Hepatocyte (in vitro differentiated cells): Measurements from ENCODE around the gene SPATA6L. TPM values are rescaled to one million over a fixed set of nuclear protein-coding genes. Genes with fewer than 3 reads are reported as not detected.

Source experiments
- DNase-seq: peaks from one replicate; pipeline ENCODE4 v3.0.0-alpha.2; 2016; ENCODE audit warnings: low spot score
- H2AFZ ChIP-seq: fragments of 200-600 bp; sonication (generic); 2 replicates; pipeline ENCODE4 v1.6.0; 2016; ENCODE audit warnings: antibody characterized with exemption, mild to moderate bottlenecking
- H3K27ac ChIP-seq: fragments of 200-600 bp; sonication (generic); 2 replicates; pipeline ENCODE4 v1.5.1; 2016; ENCODE audit warnings: mild to moderate bottlenecking
- H3K27me3 ChIP-seq: fragments of 200-600 bp; sonication (generic); 2 replicates; pipeline ENCODE4 v1.6.1; 2016
- H3K36me3 ChIP-seq: fragments of 200-600 bp; sonication (generic); replicated peaks from 2 replicates; pipeline ENCODE4 v1.5.1; 2016; ENCODE audit warnings: low read depth; ENCODE audit not compliant: insufficient read depth
- H3K4me1 ChIP-seq: fragments of 200-600 bp; sonication (generic); 2 replicates; pipeline ENCODE4 v1.5.1; 2016; ENCODE audit warnings: mild to moderate bottlenecking, moderate library complexity; ENCODE audit not compliant: insufficient read depth
- H3K4me2 ChIP-seq: fragments of 200-600 bp; sonication (generic); 2 replicates; pipeline ENCODE4 v1.6.0; 2016
- H3K4me3 ChIP-seq: fragments of 200-600 bp; sonication (generic); 2 replicates; pipeline ENCODE4 v1.5.1; 2016; ENCODE audit warnings: mild to moderate bottlenecking
- H3K79me2 ChIP-seq: fragments of 200-600 bp; sonication (generic); 2 replicates; pipeline ENCODE4 v1.6.0; 2017; ENCODE audit warnings: mild to moderate bottlenecking
- H3K9me2 ChIP-seq: fragments of 200-600 bp; sonication (generic); replicated peaks from 2 replicates; pipeline ENCODE4 v1.6.0; 2017; ENCODE audit warnings: mild to moderate bottlenecking; ENCODE audit not compliant: insufficient read depth
- H3K9me3 ChIP-seq: fragments of 200-600 bp; sonication (generic); 2 replicates; pipeline ENCODE4 v1.5.1; 2016; ENCODE audit warnings: low read depth, mild to moderate bottlenecking
- H4K20me1 ChIP-seq: fragments of 200-600 bp; sonication (generic); 2 replicates; pipeline ENCODE4 v1.6.0; 2016; ENCODE audit warnings: mild to moderate bottlenecking; ENCODE audit not compliant: insufficient read depth, poor library complexity, severe bottlenecking
- CTCF ChIP-seq: fragments of 200-600 bp; sonication (generic); IDR thresholded peaks from 2 replicates; pipeline ENCODE4 v1.5.1; 2016; ENCODE audit warnings: antibody characterized with exemption, mild to moderate bottlenecking; ENCODE audit not compliant: poor library complexity
- EZH2 ChIP-seq: fragments of 200-600 bp; sonication (generic); IDR thresholded peaks from 2 replicates; pipeline ENCODE4 v1.6.1; 2016; ENCODE audit warnings: antibody characterized with exemption, mild to moderate bottlenecking, borderline replicate concordance
- EZH2phosphoT487 ChIP-seq: fragments of 200-600 bp; sonication (generic); IDR thresholded peaks from one replicate; pipeline ENCODE4 v1.6.1; 2018; ENCODE audit warnings: antibody characterized with exemption, mild to moderate bottlenecking, low read depth, moderate library complexity; ENCODE audit not compliant: unreplicated experiment, severe bottlenecking
- whole genome bisulfite sequencing: methylation state at CpG from one replicate; pipeline ENCODE4 v1.1.6; 2016; ENCODE audit warnings: low lambda C conversion rate; ENCODE audit errors: missing lambda C conversion rate; 5-methylcytosine and 5-hydroxymethylcytosine counted together
- polyA plus RNA-seq: library from polyadenylated mRNA; unstranded; fragments of >200 nt; fragmentation: Nextera tagmentation; extraction: Ambion mirVana; gene quantifications from 2 replicates; pipeline ENCODE4 v1.2.1, GENCODE V29; 2016
- total RNA-seq: library from RNA; depleted of rRNA; stranded (reverse); fragments of >200 nt; gene quantifications from 2 replicates; pipeline ENCODE4 v1.2.3, GENCODE V29; 2014

The SPATA6L gene
- total and polyA plus RNA-seq, 2 experiments from 2014 or later, result 2.0 to 2.5 TPM

- no peak overlapping the region for H3K27ac ChIP-seq
- H3K27me3 ChIP-seq, result no peaks in the 10 kb centered on the region
- no peak overlapping the region for H3K4me3 ChIP-seq
- TF ChIP-seq EZH2 (no peak), CTCF (no peak), EZH2phosphoT487 (no peak)
- no peaks in the 10 kb centered on the region for H3K36me3 ChIP-seq
- DNase-seq, result no peak
- WGBS, result 79% methylated on average over 4 of the region's 4 CpGs
- H3K4me1 ChIP-seq, result peaks cover 3% of the 10 kb centered on the region
- H2AFZ ChIP-seq, result no peak overlapping the region
- no peaks in the 10 kb centered on the region for H4K20me1 ChIP-seq
- H3K79me2 ChIP-seq, result peaks cover 58% of the 10 kb centered on the region
- H3K4me2 ChIP-seq, result no peak overlapping the region
- no peaks in the 10 kb centered on the region for H3K9me3 ChIP-seq
- H3K9me2 ChIP-seq, result no peaks in the 10 kb centered on the region
Measured at GRCh38 chr9:4686112-4686511, 19.8 kb upstream of the SPATA6L start.

- no peaks in the 10 kb centered on the region for H3K27me3 ChIP-seq
- no peak for DNase-seq
- TF ChIP-seq CTCF (no peak), EZH2phosphoT487 (no peak)
- 84% methylated on average over 4 of the region's 4 CpGs for WGBS
- no peak overlapping the region for H3K4me3 ChIP-seq
- no peak overlapping the region for H3K4me2 ChIP-seq
- no peaks in the 10 kb centered on the region for H3K9me2 ChIP-seq
- peaks cover 9% of the 10 kb centered on the region for H3K4me1 ChIP-seq
- no peaks in the 10 kb centered on the region for H3K9me3 ChIP-seq
- peaks cover 70% of the 10 kb centered on the region for H3K79me2 ChIP-seq
- no peak overlapping the region for H2AFZ ChIP-seq
- H3K27ac ChIP-seq, result no peak overlapping the region
- H3K36me3 ChIP-seq, result no peaks in the 10 kb centered on the region
- no peaks in the 10 kb centered on the region for H4K20me1 ChIP-seq
Measured at GRCh38 chr9:4684820-4685219, 18.5 kb upstream of the SPATA6L start.

- Histone ChIP-seq H3K79me2 (peaks cover 56% of the 10 kb centered on the region), H4K20me1 (no peaks in the 10 kb centered on the region), H3K4me1 (peaks cover 22% of the 10 kb centered on the region), H3K27me3 (no peaks in the 10 kb centered on the region), H2AFZ (no peak overlapping the region), H3K9me3 (no peaks in the 10 kb centered on the region), H3K4me2 (peak overlapping the region; percentile 85), H3K4me3 (peak overlapping the region; percentile 62), H3K27ac (peak overlapping the region; percentile 98), H3K36me3 (no peaks in the 10 kb centered on the region), H3K9me2 (no peaks in the 10 kb centered on the region)
- TF ChIP-seq EZH2phosphoT487 (no peak), EZH2 (no peak), CTCF (no peak)
- no peak for DNase-seq
- 50% methylated on average over 2 of the region's 2 CpGs for WGBS
Measured at GRCh38 chr9:4680750-4681149, 14.5 kb upstream of the SPATA6L start.

GRCh38 chr9:4680173-4680525, 13.9 kb upstream of the SPATA6L start:
- WGBS, result 1% methylated on average over 10 of the region's 10 CpGs
- peak overlapping the region; percentile 98 for H3K27ac ChIP-seq
- H3K9me3 ChIP-seq, result no peaks in the 10 kb centered on the region
- H3K9me2 ChIP-seq, result no peaks in the 10 kb centered on the region
- peak; percentile 16 for DNase-seq
- no peaks in the 10 kb centered on the region for H4K20me1 ChIP-seq
- H3K27me3 ChIP-seq, result no peaks in the 10 kb centered on the region
- peaks cover 50% of the 10 kb centered on the region for H3K79me2 ChIP-seq
- TF ChIP-seq EZH2 (no peak), CTCF (no peak), EZH2phosphoT487 (no peak)
- H3K4me2 ChIP-seq, result peak overlapping the region; percentile 85
- peak overlapping the region; percentile 62 for H3K4me3 ChIP-seq
- H3K36me3 ChIP-seq, result no peaks in the 10 kb centered on the region
- peaks cover 22% of the 10 kb centered on the region for H3K4me1 ChIP-seq
- H2AFZ ChIP-seq, result peak overlapping the region; percentile 27
